ENCODE data around the gene TBCK.

Gene TBCK

GRCh38 chr4:106062452-106062875, 253.5 kb downstream of the TBCK start:
- no peak for TF ChIP-seq CTCF (IDR thresholded peaks at IDR 0.05; ENCODE audit: borderline replicate concordance, insufficient read depth, low read depth, low read length)
- H3K4me3 ChIP-seq (ENCODE audit: low read depth, low read length): no peak overlapping the region

GRCh38 chr4:106058921-106059320, 257.1 kb downstream of the TBCK start:
- TF ChIP-seq CTCF (IDR thresholded peaks at IDR 0.05; ENCODE audit: borderline replicate concordance, insufficient read depth, low read depth, low read length): no peak
- H3K4me3 ChIP-seq (ENCODE audit: low read depth, low read length): no peak overlapping the region

- no peak for TF ChIP-seq CTCF (IDR thresholded peaks at IDR 0.05; ENCODE audit: borderline replicate concordance, insufficient read depth, low read depth, low read length)
- no peak overlapping the region for H3K4me3 ChIP-seq (ENCODE audit: low read depth, low read length)
These were observed 259.1 kb downstream of the TBCK start for GRCh38 chr4:106056914-106057313.

DNA sequence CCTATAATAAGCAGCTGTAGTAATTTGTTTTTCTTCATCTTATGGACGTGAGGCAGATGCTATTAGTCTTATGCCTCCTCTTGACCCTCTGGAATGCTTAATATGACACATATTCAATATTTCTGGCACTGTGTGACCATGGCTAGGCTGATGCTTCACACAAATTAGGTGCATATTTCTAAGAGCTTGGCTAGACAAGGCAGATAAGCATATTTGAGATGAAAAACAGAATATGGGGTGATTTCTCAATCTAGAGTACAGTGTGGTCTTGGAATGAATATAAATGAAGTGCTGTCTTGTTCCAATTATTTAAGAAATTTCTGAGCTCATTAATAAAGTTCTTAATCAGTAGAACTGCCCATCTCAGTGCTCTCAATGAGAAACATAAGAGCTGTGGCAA, 264.5 kb downstream of the TBCK start:
- no peak for TF ChIP-seq CTCF (IDR thresholded peaks at IDR 0.05; ENCODE audit: borderline replicate concordance, insufficient read depth, low read depth, low read length)
- H3K4me3 ChIP-seq (ENCODE audit: low read depth, low read length): no peak overlapping the region

GRCh38 chr4:106049490-106049889, 266.5 kb downstream of the TBCK start:
- no peak for TF ChIP-seq CTCF (IDR thresholded peaks at IDR 0.05; ENCODE audit: borderline replicate concordance, insufficient read depth, low read depth, low read length)
- no peak overlapping the region for H3K4me3 ChIP-seq (ENCODE audit: low read depth, low read length)

- H3K4me3 ChIP-seq (ENCODE audit: low read depth, low read length): no peak overlapping the region
- no peak for TF ChIP-seq CTCF (IDR thresholded peaks at IDR 0.05; ENCODE audit: borderline replicate concordance, insufficient read depth, low read depth, low read length)
These were observed 267.6 kb downstream of the TBCK start for GRCh38 chr4:106048250-106048971.

DNA sequence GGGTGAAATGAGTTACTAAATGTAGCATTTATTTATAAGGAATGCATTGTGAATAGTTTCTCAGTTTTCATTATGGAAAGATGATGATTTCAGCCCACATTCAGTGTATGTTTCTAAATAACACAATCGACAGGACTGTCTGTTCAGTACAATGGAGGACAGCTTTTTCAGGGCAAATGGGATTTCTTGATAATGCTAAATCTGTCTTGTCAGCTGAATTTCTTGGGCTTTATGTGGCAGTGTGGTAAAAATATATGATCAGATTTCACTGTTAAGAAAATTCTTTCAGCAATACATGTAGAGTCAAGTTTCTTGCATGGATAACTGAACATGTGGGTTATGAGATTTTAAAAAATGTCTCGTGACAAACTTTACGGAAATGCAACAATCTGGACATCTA, 269.9 kb downstream of the TBCK start:
- H3K4me3 ChIP-seq (ENCODE audit: low read depth, low read length): no peak overlapping the region
- TF ChIP-seq CTCF (IDR thresholded peaks at IDR 0.05; ENCODE audit: borderline replicate concordance, insufficient read depth, low read depth, low read length): no peak

Data from GM12875 (cell line).